ENCODE measurements around the gene CECR2.

GRCh38 chr22:17601031-17601430 lies 231.8 kb downstream of the CECR2 start:
- TF ChIP-seq EP300 (IDR thresholded peaks at IDR 0.05), result no peak
- TF ChIP-seq CTCF (IDR thresholded peaks at IDR 0.05), result no peak
- no peak for TF ChIP-seq POLR2AphosphoS5 (IDR thresholded peaks at IDR 0.05)
- TF ChIP-seq POLR2A (IDR thresholded peaks at IDR 0.05), result no peak

Measured in upper lobe of left lung (tissue), 4 donors.